ENCODE measurements around the gene NIM1K. TPM values are rescaled to one million over a fixed set of nuclear protein-coding genes. Genes with fewer than 3 reads are reported as not detected.

NIM1K gene
- total RNA-seq, 1 experiment from 2014 or later = 0.07 TPM

GRCh38 chr5:43286623-43287022, 94.6 kb downstream of the NIM1K start:
- H3K4me1 Mint-ChIP-seq = no peaks in the 10 kb centered on the region
- CTCF ChIA-PET = no interaction called here
- peak overlapping the region; percentile 34; the same call in 1 of the 2 replicates for H3K27ac Mint-ChIP-seq
- H3K27me3 Mint-ChIP-seq (ENCODE audit: low read depth) = no peaks in the 10 kb centered on the region
- peaks cover 31% of the 10 kb centered on the region for H3K36me3 Mint-ChIP-seq
- POLR2A ChIA-PET = no interaction called here
- no peaks in the 10 kb centered on the region for H3K9me3 Mint-ChIP-seq
- no peak for TF ChIP-seq NR1H2 (CRISPR knock-in tag; IDR thresholded peaks at IDR 0.05)
- no peak overlapping the region for H3K4me3 Mint-ChIP-seq
- ATAC-seq (peak; percentile 15; the same call in 1 of the 2 replicates), DNase-seq (ENCODE audit: low spot score) (no peak)

GRCh38 chr5:43287493-43287892, 95.5 kb downstream of the NIM1K start:
- CTCF ChIA-PET = no interaction called here
- Mint-ChIP-seq H3K27me3 (ENCODE audit: low read depth) (no peaks in the 10 kb centered on the region), H3K9me3 (no peaks in the 10 kb centered on the region), H3K27ac (peak overlapping the region; percentile 58), H3K4me3 (no peak overlapping the region), H3K36me3 (peaks cover 35% of the 10 kb centered on the region), H3K4me1 (no peaks in the 10 kb centered on the region)
- no peak for TF ChIP-seq NR1H2 (CRISPR knock-in tag; IDR thresholded peaks at IDR 0.05)
- no peak for TF ChIP-seq NFATC4 (CRISPR knock-in tag; IDR thresholded peaks at IDR 0.05)
- no peak for TF ChIP-seq PRRX2 (CRISPR knock-in tag; IDR thresholded peaks at IDR 0.05)
- TF ChIP-seq ZNF416 (CRISPR knock-in tag; IDR thresholded peaks at IDR 0.05) = no peak
- TF ChIP-seq ZNF138 (CRISPR knock-in tag; conservative IDR thresholded peaks at IDR 0.05) = no peak
- no peak for TF ChIP-seq FOXP1 (CRISPR knock-in tag; IDR thresholded peaks at IDR 0.05; ENCODE audit: borderline replicate concordance)
- TF ChIP-seq ZSCAN18 (CRISPR knock-in tag; IDR thresholded peaks at IDR 0.05) = no peak
- TF ChIP-seq ZNF219 (CRISPR knock-in tag; IDR thresholded peaks at IDR 0.05; ENCODE audit: borderline replicate concordance) = no peak
- no peak for TF ChIP-seq ZNF317 (CRISPR knock-in tag; IDR thresholded peaks at IDR 0.05; ENCODE audit: borderline replicate concordance, low read depth)
- no peak for TF ChIP-seq TEAD1 (CRISPR knock-in tag; IDR thresholded peaks at IDR 0.05)
- no peak for TF ChIP-seq ZNF512 (CRISPR knock-in tag; IDR thresholded peaks at IDR 0.05; ENCODE audit: borderline replicate concordance)
- no peak for TF ChIP-seq SOX15 (CRISPR knock-in tag; IDR thresholded peaks at IDR 0.05)
- no peak for TF ChIP-seq IRF2 (CRISPR knock-in tag; IDR thresholded peaks at IDR 0.05; ENCODE audit: borderline replicate concordance, low read depth)
- ATAC-seq (no peak), DNase-seq (ENCODE audit: low spot score) (no peak)
- POLR2A ChIA-PET = no interaction called here

GRCh38 chr5:43288269-43288831, 96.3 kb downstream of the NIM1K start:
- H3K27me3 Mint-ChIP-seq (ENCODE audit: low read depth) = no peaks in the 10 kb centered on the region
- no peaks in the 10 kb centered on the region for H3K9me3 Mint-ChIP-seq
- ATAC-seq (no peak), DNase-seq (ENCODE audit: low spot score) (no peak)
- no peak overlapping the region for H3K27ac Mint-ChIP-seq
- no peak overlapping the region for H3K4me3 Mint-ChIP-seq
- H3K4me1 Mint-ChIP-seq = no peaks in the 10 kb centered on the region
- CTCF ChIA-PET = no interaction called here
- POLR2A ChIA-PET = no interaction called here
- peaks cover 42% of the 10 kb centered on the region for H3K36me3 Mint-ChIP-seq
- TF ChIP-seq ZMAT4 (CRISPR knock-in tag; IDR thresholded peaks at IDR 0.05) (no peak), TEAD4 (CRISPR knock-in tag; IDR thresholded peaks at IDR 0.05) (no peak), USF2 (CRISPR knock-in tag; IDR thresholded peaks at IDR 0.05) (no peak), SMAD4 (CRISPR knock-in tag; IDR thresholded peaks at IDR 0.05) (no peak), NR3C1 (CRISPR knock-in tag; conservative IDR thresholded peaks at IDR 0.05; ENCODE audit: low read depth) (no peak), CREB1 (CRISPR knock-in tag; IDR thresholded peaks at IDR 0.05) (no peak), CREM (CRISPR knock-in tag; IDR thresholded peaks at IDR 0.05) (no peak), FOXJ3 (CRISPR knock-in tag; IDR thresholded peaks at IDR 0.05; ENCODE audit: borderline replicate concordance) (no peak), ZBTB21 (CRISPR knock-in tag; IDR thresholded peaks at IDR 0.05; ENCODE audit: borderline replicate concordance) (no peak), USF1 (CRISPR knock-in tag; IDR thresholded peaks at IDR 0.05) (no peak), JAZF1 (CRISPR knock-in tag; IDR thresholded peaks at IDR 0.05) (no peak), ZNF671 (CRISPR knock-in tag; IDR thresholded peaks at IDR 0.05) (no peak), GRHL2 (CRISPR knock-in tag; IDR thresholded peaks at IDR 0.05; ENCODE audit: insufficient replicate concordance, severe bottlenecking) (no peak), E2F5 (CRISPR knock-in tag; IDR thresholded peaks at IDR 0.05) (no peak), MLX (CRISPR knock-in tag; IDR thresholded peaks at IDR 0.05) (no peak)
